ENCODE data around the gene AMOTL2.

Gene AMOTL2

GRCh38 chr3:134322286-134322685 is 52.0 kb downstream of the AMOTL2 start:
- FAIRE-seq: no peak
- DNase-seq (ENCODE audit: insufficient read length, low spot score): no peak
- TF ChIP-seq CTCF (IDR thresholded peaks at IDR 0.05; ENCODE audit: insufficient read depth, missing control alignments): no peak

DNA sequence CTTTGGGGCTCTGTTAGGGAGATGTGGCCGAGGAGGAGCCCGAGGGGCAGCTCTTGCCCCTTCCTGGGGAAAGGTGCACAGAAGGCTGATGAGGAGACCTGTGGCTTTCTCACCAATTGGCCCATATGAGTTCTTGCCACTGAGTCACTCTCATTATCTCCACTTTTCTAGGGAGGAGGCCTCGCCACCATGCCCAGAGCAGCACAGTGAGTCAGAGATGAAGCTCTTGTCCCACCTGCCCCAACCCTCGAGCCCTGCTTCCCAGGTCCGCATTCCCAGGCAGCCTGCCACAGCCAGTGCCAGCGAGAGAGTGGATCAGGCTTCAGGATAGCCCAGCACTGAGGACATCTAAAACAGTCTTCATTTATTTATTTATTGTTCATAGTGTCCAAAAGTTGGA is 53.5 kb downstream of the AMOTL2 start:
- TF ChIP-seq CTCF (IDR thresholded peaks at IDR 0.05; ENCODE audit: insufficient read depth, missing control alignments): no peak
- DNase-seq (ENCODE audit: insufficient read length, low spot score) (no peak), FAIRE-seq (no peak)

DNA sequence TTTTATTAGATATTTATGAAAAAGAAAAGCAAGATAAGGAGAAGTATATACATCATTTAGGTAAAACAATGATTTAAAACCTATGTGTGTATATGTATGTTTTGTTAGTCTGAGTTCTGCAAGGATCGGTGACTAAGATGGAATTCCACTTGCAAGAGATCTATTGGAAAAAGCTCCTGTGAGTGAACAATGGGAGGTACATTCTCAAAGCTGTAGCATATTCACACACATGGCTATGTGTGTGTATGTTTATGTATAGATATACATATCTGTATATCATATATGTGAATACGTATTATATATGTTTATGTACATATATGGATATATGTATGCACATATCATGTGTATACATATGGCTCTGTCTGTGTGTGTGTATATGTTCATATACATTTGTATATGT is 54.3 kb downstream of the AMOTL2 start:
- TF ChIP-seq CTCF (IDR thresholded peaks at IDR 0.05; ENCODE audit: insufficient read depth, missing control alignments): no peak
- FAIRE-seq: no peak
- no peak for DNase-seq (ENCODE audit: insufficient read length, low spot score)

DNA sequence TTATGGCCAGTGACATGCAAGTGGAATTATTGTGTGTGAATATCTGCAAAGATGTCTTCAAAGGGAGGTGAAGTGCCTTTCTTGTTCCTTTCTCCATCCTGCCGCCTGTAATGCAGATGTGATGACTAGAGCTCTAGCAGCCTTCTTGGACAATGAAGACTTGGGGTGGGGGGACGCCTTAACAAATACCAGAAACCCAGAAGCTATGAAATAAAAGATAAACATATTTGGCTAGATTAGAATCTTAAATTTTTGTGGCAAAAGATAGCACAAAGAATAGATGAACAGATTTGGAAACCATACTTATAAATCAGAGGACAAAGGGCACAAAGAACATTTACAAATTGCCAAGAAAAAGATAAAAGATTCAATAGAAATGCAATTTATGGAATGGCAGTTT is 56.1 kb downstream of the AMOTL2 start:
- DNase-seq (ENCODE audit: insufficient read length, low spot score) (no peak), FAIRE-seq (no peak)
- no peak for TF ChIP-seq CTCF (IDR thresholded peaks at IDR 0.05; ENCODE audit: insufficient read depth, missing control alignments)

GRCh38 chr3:134317106-134317947 is 56.9 kb downstream of the AMOTL2 start:
- no peak for TF ChIP-seq CTCF (IDR thresholded peaks at IDR 0.05; ENCODE audit: insufficient read depth, missing control alignments)
- no peak for FAIRE-seq
- DNase-seq (ENCODE audit: insufficient read length, low spot score): no peak

- FAIRE-seq: no peak
- TF ChIP-seq CTCF (IDR thresholded peaks at IDR 0.05; ENCODE audit: insufficient read depth, missing control alignments): no peak
Observed at GRCh38 chr3:134315286-134316106, 58.8 kb downstream of the AMOTL2 start.

More at GRCh38 chr3:134315286-134316106, 58.8 kb downstream of the AMOTL2 start:
- DNase-seq (ENCODE audit: insufficient read length, low spot score): no peak
